NCI-H128 (cell line): ENCODE results near the gene CCNY.
"Not testable (repeated sequence)": the region's sequence is repeated elsewhere in the genome, so short reads cannot be mapped to it uniquely, and the experiment has no call there.

Experiments used
- DNase-seq: peaks from one replicate; lab custom pipeline; 2025; ENCODE audit not compliant: unreplicated experiment; lab: John Stamatoyannopoulos, UW

Gene CCNY

DNA sequence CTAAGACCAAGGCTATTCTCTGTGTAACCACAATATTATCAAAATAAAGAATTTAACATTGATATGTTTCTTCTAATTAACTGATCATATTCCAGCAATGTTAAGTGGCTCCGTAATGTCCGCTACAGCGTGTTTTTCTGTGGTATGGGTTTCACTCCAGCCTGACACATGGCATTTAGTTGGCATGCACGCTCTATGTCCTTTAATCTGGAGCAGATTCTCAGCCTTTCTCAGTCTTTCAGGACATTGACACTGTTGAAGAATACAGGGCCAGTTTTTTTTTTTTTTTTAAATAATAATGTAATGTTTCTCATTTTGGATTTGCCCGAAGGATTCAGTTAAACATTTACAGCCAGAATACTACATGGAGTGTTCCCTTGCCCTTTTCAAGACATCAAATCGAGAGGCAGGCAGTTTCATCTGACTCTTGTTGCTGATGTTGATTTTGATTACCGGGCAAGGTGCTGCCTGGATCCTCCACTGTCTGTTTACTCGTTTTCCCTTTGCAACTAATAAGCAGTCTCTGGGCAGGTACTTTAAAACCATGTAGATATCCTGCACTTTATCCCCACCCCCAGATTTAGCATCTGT lies 171.3 kb downstream of the CCNY start:
- DNase-seq: no peak

DNA sequence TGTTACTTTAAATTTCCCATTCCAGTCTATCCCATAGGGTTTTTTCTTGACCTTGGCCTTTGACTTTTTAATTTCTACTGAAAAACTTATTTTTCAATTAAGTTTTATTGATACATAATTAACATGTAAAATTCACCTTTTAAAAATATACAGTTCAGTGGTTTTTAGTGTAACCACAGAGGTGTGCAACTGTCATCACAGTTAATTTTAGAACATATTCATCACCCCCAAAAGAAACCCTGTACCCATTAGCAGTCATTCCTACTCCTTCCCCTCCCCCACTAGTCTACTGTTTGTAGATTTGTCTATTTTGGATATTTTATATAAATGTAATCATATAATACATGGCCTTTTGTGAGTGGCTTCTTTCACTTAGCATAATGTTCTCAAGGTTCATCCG lies 172.3 kb downstream of the CCNY start:
- no peak for DNase-seq

DNA sequence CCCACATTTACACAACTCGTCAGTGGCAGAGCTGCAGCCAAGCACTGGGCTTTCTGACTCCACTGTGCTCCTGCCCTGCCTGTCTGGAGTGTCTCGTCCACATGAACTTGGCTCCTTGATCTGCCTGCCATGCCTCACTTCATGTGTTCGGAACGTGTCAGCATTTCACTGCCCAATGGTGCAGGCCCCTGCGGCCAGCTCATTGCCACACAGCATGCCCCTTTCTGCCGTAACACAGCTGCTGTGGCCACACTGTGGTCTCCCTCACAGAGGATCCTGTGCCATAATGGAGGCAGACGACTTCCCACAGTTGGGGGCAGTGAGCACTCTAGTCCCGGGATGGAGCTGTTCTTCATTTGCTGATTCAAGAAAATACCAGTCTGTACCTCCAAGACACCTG lies 174.6 kb downstream of the CCNY start:
- DNase-seq: no peak

- no peak for DNase-seq
Measured at GRCh38 chr10:35511647-35512046, 175.3 kb downstream of the CCNY start.

- no peak for DNase-seq
Measured at GRCh38 chr10:35516102-35516670, 179.9 kb downstream of the CCNY start.

DNA sequence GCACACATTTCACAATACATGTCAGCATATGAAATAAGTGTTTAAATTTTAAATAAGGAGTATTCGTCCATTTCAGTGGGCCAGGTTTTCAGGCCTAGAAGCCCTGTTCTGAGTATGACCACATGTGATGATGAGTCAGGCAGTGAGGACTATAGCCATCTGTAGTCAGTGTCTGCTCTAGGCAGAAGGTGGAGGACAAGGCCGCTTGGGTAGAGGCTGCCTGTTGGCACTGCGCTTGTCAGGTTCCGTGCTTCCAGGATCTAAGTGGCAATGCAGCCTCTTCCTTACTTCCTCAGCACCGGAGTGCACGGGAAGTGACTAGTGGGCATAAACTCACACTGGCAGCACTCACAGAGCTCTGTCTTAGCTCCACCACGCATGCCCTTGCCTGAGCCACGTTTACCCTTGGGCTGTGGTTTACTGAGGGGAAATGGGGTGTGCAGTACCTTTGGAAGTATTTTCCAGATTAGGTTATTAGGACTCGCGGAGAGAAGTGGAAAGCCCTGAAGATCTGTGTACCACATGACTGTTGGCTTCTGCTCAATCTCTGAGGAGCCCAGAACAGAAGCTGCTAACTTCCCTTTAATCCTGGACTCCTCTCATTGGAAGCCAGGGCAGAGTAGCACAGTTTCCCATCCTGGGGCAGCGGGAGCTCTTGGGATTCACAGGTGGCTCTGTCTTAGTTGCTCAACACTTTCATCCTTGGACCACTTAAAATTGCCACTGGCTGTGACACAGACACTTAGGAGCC lies 181.3 kb downstream of the CCNY start:
- no peak for DNase-seq

DNA sequence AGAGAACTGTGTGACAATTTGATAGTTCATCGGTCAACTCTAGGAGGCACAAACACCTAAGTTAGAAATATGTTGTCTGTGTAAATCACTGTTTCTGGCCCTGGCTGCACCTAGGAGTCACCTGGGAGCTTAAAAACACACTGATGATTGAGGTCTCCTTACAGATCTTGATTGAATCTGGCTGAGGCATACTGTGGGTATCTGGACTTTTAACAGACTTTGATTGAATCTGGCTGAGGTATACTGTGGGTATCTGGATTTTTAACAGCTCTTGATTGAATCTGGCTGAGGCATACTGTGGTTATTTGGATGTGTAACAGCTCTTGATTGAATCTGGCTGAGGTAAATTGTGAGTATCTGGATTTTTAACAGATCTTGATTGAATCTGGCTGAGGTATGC lies 181.9 kb downstream of the CCNY start:
- not testable (repeated sequence) for DNase-seq

DNA sequence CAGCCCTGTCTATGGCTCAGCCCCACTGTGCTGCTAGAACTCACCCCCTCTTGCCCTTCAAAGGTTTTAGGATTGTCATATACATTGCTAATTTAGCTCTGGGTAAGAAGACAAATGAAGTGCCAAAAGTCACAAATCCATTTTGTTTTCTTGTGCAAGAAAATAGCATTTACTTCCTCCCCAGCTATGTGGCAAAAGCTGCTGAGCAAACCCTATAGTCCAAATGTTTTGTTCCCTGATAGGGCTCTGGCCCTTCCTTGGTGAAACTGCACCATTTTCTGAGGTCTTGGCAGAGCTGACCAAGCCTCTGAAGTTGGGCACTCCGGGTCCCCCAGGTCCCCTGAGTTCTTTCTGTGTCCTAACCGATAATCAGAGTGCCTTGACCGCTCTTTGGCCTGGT lies 184.7 kb downstream of the CCNY start:
- no peak for DNase-seq

DNA sequence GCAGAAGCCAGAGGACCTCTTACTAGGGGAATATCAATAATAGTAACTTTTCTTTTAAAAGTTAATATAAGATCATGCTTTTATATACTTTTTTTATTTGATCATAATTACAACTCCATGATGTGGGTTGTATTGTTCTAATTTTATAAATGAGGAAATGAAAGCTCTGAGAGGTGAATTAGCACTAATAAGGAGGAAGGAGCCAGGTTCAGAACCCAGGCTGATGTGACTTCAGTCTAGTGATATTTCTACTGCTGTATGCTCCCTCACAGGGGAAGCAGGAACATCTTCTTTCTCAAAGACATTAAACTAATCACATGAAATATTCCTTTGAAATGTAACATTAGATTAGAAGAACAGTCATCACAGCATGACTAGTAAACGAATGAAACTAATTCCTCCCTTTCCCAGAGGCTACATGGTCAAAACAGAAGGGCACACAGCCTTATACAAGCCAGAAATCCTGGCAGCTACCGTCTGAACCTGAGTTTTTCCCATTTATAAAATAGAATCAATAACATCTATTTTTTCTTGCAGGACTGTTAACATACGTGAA lies 187.4 kb downstream of the CCNY start:
- DNase-seq: no peak

- DNase-seq: no peak
Measured at GRCh38 chr10:35526746-35527145, 190.4 kb downstream of the CCNY start.

- DNase-seq: no peak
Measured at GRCh38 chr10:35532141-35532540, 195.8 kb downstream of the CCNY start.

GRCh38 chr10:35533565-35533964 lies 197.3 kb downstream of the CCNY start:
- no peak for DNase-seq

GRCh38 chr10:35535136-35535535 lies 198.8 kb downstream of the CCNY start:
- DNase-seq: no peak

DNA sequence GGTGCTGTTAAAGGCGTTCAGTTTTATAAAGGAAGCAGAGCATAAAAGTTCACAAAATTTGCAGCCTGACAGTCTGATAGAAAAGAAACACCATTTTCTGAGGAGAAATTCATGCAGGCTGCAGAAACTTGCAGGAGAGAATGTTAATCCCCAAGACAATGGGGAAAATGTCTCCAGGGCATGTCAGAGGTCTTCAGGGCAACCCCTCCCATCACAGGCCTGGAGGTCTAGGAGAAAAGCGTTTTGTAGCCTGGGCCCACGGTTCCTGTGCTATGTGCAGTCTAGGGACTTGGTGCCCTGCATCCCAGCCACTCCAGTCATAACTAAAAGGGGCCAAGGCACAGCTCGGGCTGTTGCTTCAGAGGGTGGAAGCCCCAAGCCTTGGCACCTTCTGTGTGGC lies 200.5 kb downstream of the CCNY start:
- no peak for DNase-seq

GRCh38 chr10:35537925-35538324 lies 201.6 kb downstream of the CCNY start:
- DNase-seq: not testable (repeated sequence)

- DNase-seq: no peak
Measured at GRCh38 chr10:35540296-35541164, 204.2 kb downstream of the CCNY start.

GRCh38 chr10:35541720-35542119 lies 205.4 kb downstream of the CCNY start:
- DNase-seq: no peak

DNA sequence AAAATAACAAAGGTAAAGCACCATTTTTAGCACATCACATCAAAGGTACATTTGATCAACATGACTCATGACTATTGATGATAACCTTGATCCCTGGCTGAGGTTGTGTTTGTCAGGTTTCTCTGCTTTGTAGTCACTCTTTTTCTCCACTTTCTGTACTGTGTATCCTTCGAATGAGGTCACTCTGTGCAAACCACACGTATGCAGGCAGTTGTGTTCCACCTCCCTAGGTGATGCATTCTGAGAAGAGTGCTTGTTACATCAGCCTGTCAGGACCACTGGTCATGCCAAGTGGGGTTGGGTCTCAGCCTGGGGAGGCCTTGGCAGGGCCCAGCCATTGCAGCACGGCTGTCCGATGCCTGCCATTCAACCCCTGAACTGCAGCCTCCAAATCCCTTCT lies 206.0 kb downstream of the CCNY start:
- no peak for DNase-seq

- DNase-seq: no peak
Measured at GRCh38 chr10:35545079-35545657, 208.9 kb downstream of the CCNY start.

DNA sequence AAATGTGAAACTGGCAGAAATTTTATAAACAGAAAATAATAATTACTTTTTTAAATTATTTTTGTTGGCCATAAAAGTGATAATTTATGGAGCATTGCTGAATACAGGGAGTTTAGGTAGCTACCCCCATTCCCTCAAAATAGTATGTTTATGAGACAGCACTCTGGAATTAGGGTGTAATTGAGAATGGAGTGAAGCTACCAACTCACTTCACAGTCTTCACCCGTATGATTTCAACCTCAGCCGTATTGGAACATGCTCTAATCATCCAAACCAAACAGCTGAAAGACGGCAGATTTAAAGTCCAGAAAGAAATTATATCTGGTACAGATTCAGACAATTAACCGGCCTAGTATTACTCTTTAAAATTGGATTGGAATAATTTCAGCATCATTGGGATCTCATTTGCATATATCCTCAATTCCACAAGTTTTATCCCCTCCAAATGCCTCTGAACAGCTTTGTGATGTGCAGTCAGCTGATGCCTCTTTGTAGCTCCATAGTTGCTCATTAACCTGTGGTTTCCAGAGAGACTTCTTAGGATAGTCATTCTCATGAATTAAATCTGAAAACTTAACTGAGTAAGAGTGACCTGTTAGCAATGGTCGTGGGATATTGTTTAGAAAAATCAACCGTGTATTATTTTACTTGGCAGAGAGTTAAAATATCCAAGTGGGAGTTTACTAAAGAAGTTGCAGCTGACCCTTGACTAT lies 209.7 kb downstream of the CCNY start:
- no peak for DNase-seq
